H1 (cell line): ENCODE results near the gene DPYD. TPM values are rescaled to one million over a fixed set of nuclear protein-coding genes. Genes with fewer than 3 reads are reported as not detected.

Source experiments
- CTCF ChIA-PET: fragments of 300-600 bp; sonication (Branson Sonifier 250); formaldehyde crosslinking; loops from one replicate; lab custom pipeline; 2021; ENCODE audit not compliant: partially characterized antibody; lab: Charles Lee
- POLR2A ChIA-PET: fragments of 300-600 bp; sonication (Branson Sonifier 250); formaldehyde crosslinking; loops from one replicate; lab custom pipeline; 2021; ENCODE audit warnings: inconsistent platforms; ENCODE audit not compliant: partially characterized antibody; lab: Charles Lee
- DNase-seq, 2 experiments: peaks; one replicate each; pipeline versions ENCODE4 v3.0.0 to v3.0.0-alpha.2; 2010 to 2022; ENCODE audit warnings: low spot score in 2 of 2, low read depth in 1 of 2, mixed read lengths in 1 of 2
- FAIRE-seq: peaks from 2 replicates; lab custom pipeline; 2011; peaks lifted over from hg19 to GRCh38; lab: Jason Lieb, UNC
- H2AFZ ChIP-seq: 2 replicates; pipeline ENCODE4 v1.8.1; 2012; ENCODE audit warnings: low read length, inconsistent platforms
- H2AK5ac ChIP-seq: 2 replicates; pipeline ENCODE4 v1.6.1; 2013; ENCODE audit warnings: low read depth, low read length
- H2BK120ac ChIP-seq: replicated peaks from 2 replicates; pipeline ENCODE3; 2013; ENCODE audit warnings: low read depth, low read length, inconsistent platforms
- H2BK12ac ChIP-seq: 2 replicates; pipeline ENCODE4 v1.6.1; 2013; ENCODE audit warnings: low read depth, low read length
- H2BK15ac ChIP-seq: 2 replicates; pipeline ENCODE4 v1.6.1; 2013; ENCODE audit warnings: low read length
- H2BK20ac ChIP-seq: 2 replicates; pipeline ENCODE4 v1.6.1; 2013; ENCODE audit warnings: low read length
- H2BK5ac ChIP-seq: 2 replicates; pipeline ENCODE4 v1.6.1; 2013; ENCODE audit warnings: low read depth, low read length
- H3K14ac ChIP-seq: 2 replicates; pipeline ENCODE4 v1.6.1; 2013; ENCODE audit warnings: inconsistent platforms; ENCODE audit not compliant: insufficient read length
- H3K18ac ChIP-seq: 2 replicates; pipeline ENCODE4 v1.6.1; 2013; ENCODE audit warnings: low read length; ENCODE audit errors: extremely low read depth
- H3K23ac ChIP-seq: 2 replicates; pipeline ENCODE4 v1.6.1; 2013; ENCODE audit warnings: inconsistent platforms; ENCODE audit not compliant: insufficient read length
- H3K23me2 ChIP-seq: 2 replicates; pipeline ENCODE4 v1.6.1; 2013; ENCODE audit warnings: low read depth, low read length
- H3K27ac ChIP-seq: 2 replicates; pipeline ENCODE4 v1.6.1; 2011; ENCODE audit warnings: low read depth, low read length, inconsistent platforms
- H3K27me3 ChIP-seq, 4 experiments: replicated peaks in 1 of 4; 1 replicate in 1 of 4; 2 replicates in 3 of 4; pipeline versions ENCODE4 v1.6.1 to v1.8.1; 2011 to 2013; ENCODE audit warnings: low read length in 3 of 4, mild to moderate bottlenecking in 3 of 4, inconsistent platforms in 2 of 4, mixed read lengths in 2 of 4, moderate library complexity in 1 of 4; ENCODE audit not compliant: control insufficient read depth in 3 of 4, insufficient read depth in 3 of 4; ENCODE audit errors: extremely low read depth in 1 of 4
- H3K36me3 ChIP-seq, 4 experiments: 2 replicates each; pipeline versions ENCODE4 v1.6.1 to v1.8.1; 2011 to 2013; ENCODE audit warnings: mild to moderate bottlenecking in 4 of 4, low read length in 3 of 4, moderate library complexity in 2 of 4, control low read depth in 1 of 4, inconsistent platforms in 1 of 4; ENCODE audit not compliant: insufficient read depth in 4 of 4, control insufficient read depth in 2 of 4
- H3K4ac ChIP-seq: replicated peaks from 2 replicates; pipeline ENCODE3; 2013; ENCODE audit warnings: low read length, low read depth, mixed read lengths, inconsistent platforms; ENCODE audit not compliant: insufficient read length
- H3K4me1 ChIP-seq, 4 experiments: replicated peaks in 1 of 4; 1 replicate in 1 of 4; 2 replicates in 3 of 4; pipeline versions ENCODE4 v1.6.1 to v1.8.1; 2011 to 2013; ENCODE audit warnings: low read length in 3 of 4, inconsistent platforms in 2 of 4, mixed read lengths in 1 of 4; ENCODE audit not compliant: insufficient read depth in 4 of 4, control insufficient read depth in 3 of 4
- H3K4me2 ChIP-seq, 2 experiments: 2 replicates each; pipeline versions ENCODE4 v1.6.1 to v1.8.1; 2011 to 2013; ENCODE audit warnings: low read depth in 2 of 2, low read length in 2 of 2, control low read depth in 1 of 2, inconsistent platforms in 1 of 2, mild to moderate bottlenecking in 1 of 2; ENCODE audit not compliant: insufficient read depth in 1 of 2
- H3K4me3 ChIP-seq, 4 experiments: fragments of 200-600, 300-600 bp in 1 of 4; sonication (generic), shearing (Covaris generic), sonication (Bioruptor Twin) in 1 of 4; 2 replicates each; pipeline versions ENCODE4 v1.5.1 to v1.8.1; 2011 to 2016; ENCODE audit warnings: low read length in 4 of 4, low read depth in 3 of 4, control low read depth in 2 of 4, inconsistent platforms in 2 of 4, mild to moderate bottlenecking in 2 of 4, mixed read lengths in 1 of 4, moderate library complexity in 1 of 4; ENCODE audit not compliant: insufficient read depth in 2 of 4; ENCODE audit errors: extremely low read depth in 1 of 4
- H3K56ac ChIP-seq: replicated peaks from 2 replicates; pipeline ENCODE3; 2013; ENCODE audit warnings: low read depth, mild to moderate bottlenecking, mixed read lengths, low read length, inconsistent platforms; ENCODE audit not compliant: insufficient read length
- H3K79me1 ChIP-seq: 2 replicates; pipeline ENCODE4 v1.6.1; 2013; ENCODE audit warnings: low read depth, low read length, control low read depth
- H3K79me2 ChIP-seq, 2 experiments: 2 replicates each; pipeline versions ENCODE4 v1.6.1 to v1.8.1; 2012 to 2013; ENCODE audit warnings: low read length in 2 of 2, mild to moderate bottlenecking in 2 of 2, inconsistent platforms in 1 of 2; ENCODE audit not compliant: insufficient read depth in 2 of 2, control insufficient read depth in 1 of 2
- H3K9ac ChIP-seq, 4 experiments: replicated peaks in 1 of 4; 1 replicate in 1 of 4; 2 replicates in 3 of 4; pipeline versions ENCODE4 v1.6.1 to v1.8.1; 2011 to 2013; ENCODE audit warnings: low read depth in 3 of 4, low read length in 3 of 4, control low read depth in 2 of 4, mild to moderate bottlenecking in 2 of 4, moderate library complexity in 2 of 4, inconsistent platforms in 1 of 4; ENCODE audit errors: extremely low read depth in 1 of 4
- H3K9me3 ChIP-seq, 2 experiments: 2 replicates each; pipeline versions ENCODE4 v1.6.1 to v1.8.1; 2012 to 2013; ENCODE audit warnings: mild to moderate bottlenecking in 2 of 2, moderate library complexity in 2 of 2, control low read depth in 1 of 2, inconsistent platforms in 1 of 2, low read depth in 1 of 2, low read length in 1 of 2, mixed read lengths in 1 of 2; ENCODE audit not compliant: insufficient read depth in 2 of 2
- H4K20me1 ChIP-seq, 2 experiments: replicated peaks in 1 of 2; 2 replicates each; pipeline versions ENCODE3 to v1.8.1; 2011 to 2013; ENCODE audit warnings: inconsistent platforms in 2 of 2, low read length in 2 of 2, mild to moderate bottlenecking in 1 of 2; ENCODE audit not compliant: insufficient read depth in 2 of 2, control insufficient read depth in 1 of 2
- H4K5ac ChIP-seq: 2 replicates; pipeline ENCODE4 v1.6.1; 2013; ENCODE audit warnings: low read length, low read depth, mixed read lengths, inconsistent platforms; ENCODE audit not compliant: insufficient read length
- H4K8ac ChIP-seq: 2 replicates; pipeline ENCODE4 v1.8.0; 2013; ENCODE audit warnings: mild to moderate bottlenecking, moderate library complexity, low read length, inconsistent platforms; ENCODE audit not compliant: insufficient read depth; ENCODE audit errors: extremely low read depth
- H4K91ac ChIP-seq: replicated peaks from 2 replicates; pipeline ENCODE3; 2013; ENCODE audit warnings: low read length, mixed read lengths, inconsistent platforms; ENCODE audit not compliant: insufficient read length
- CHD1 ChIP-seq: IDR thresholded peaks from 2 replicates; pipeline ENCODE4 v1.6.1; 2012; ENCODE audit warnings: low read depth, low read length, improper control_type of control experiment
- EP300 ChIP-seq, 2 experiments: IDR thresholded peaks; 1 replicate in 1 of 2; 2 replicates in 1 of 2; pipeline ENCODE4 v1.6.1; 2011 to 2012; ENCODE audit warnings: low read depth in 2 of 2, low read length in 2 of 2, mild to moderate bottlenecking in 2 of 2, borderline replicate concordance in 1 of 2, inconsistent platforms in 1 of 2, moderate library complexity in 1 of 2
- NANOG ChIP-seq: IDR thresholded peaks from 2 replicates; pipeline ENCODE4 v1.6.1; 2011; ENCODE audit warnings: low read length, low read depth, mild to moderate bottlenecking, inconsistent platforms; ENCODE audit not compliant: insufficient read depth, poor library complexity, severe bottlenecking
- POLR2AphosphoS5 ChIP-seq: IDR thresholded peaks from 2 replicates; pipeline ENCODE4 v1.6.1; 2011; ENCODE audit warnings: low read depth, low read length
- POU5F1 ChIP-seq: IDR thresholded peaks from 2 replicates; pipeline ENCODE4 v1.6.1; 2011; ENCODE audit warnings: low read depth, mild to moderate bottlenecking, low read length, moderate library complexity
- SP4 ChIP-seq: IDR thresholded peaks from 2 replicates; pipeline ENCODE4 v1.6.1; 2012; ENCODE audit warnings: low read length, inconsistent platforms
- SUZ12 ChIP-seq: fragments of 200-600 bp; sonication (generic); IDR thresholded peaks from 2 replicates; pipeline ENCODE4 v1.6.1; 2012; ENCODE audit warnings: mild to moderate bottlenecking, inconsistent platforms, low read length, moderate library complexity, mixed read lengths
- WGBS, 2 experiments: shearing (Covaris generic) in 1 of 2; methylation state at CpG; one replicate each; pipeline versions ENCODE4 v1.1.6 to v1.1.7; 2013 to 2015; ENCODE audit warnings: low lambda C conversion rate in 2 of 2, mixed read lengths in 2 of 2, inconsistent platforms in 1 of 2, low coverage in 1 of 2, missing lambda C conversion rate in 1 of 2; ENCODE audit not compliant: insufficient replicate concordance in 2 of 2, insufficient coverage in 1 of 2, insufficient read length in 1 of 2; ENCODE audit errors: extremely low coverage in 1 of 2, missing lambda C conversion rate in 1 of 2; 5-methylcytosine and 5-hydroxymethylcytosine counted together
- polyA plus RNA-seq, 7 experiments: library from polyadenylated mRNA; depleted of rRNA in 3 of 7; stranded (reverse) in 5 of 7; unstranded in 2 of 7; fragments of >200 nt in 5 of 7; fragments of 200-250 nt in 2 of 7; gene quantifications; 1 replicate in 5 of 7; 2 replicates in 1 of 7; 4 replicates in 1 of 7; pipeline versions ENCODE4 v1.2.1 to v1.2.3, GENCODE V29; 2011 to 2013; ENCODE audit warnings: missing spikeins in 2 of 7, mixed read lengths in 2 of 7
- total RNA-seq: library from RNA; stranded (reverse); fragmentation: NEBNext Ultra II Directional; extraction: Animal tissue kit (Norgen Biotek cat#: 25700); gene quantifications from 2 replicates; pipeline ENCODE4 v1.2.1, GENCODE V29; 2021
- TF ChIP-seq, protein P1 (sequence below): IDR thresholded peaks from 2 replicates; pipeline ENCODE4 v1.6.1; 2012; ENCODE audit warnings: inconsistent platforms

DPYD gene
- total and polyA plus RNA-seq, 2 of the 8 experiments (the other 6 are each of a cell fraction or from before 2014, with no cell fraction given) = 0.29 to 0.73 TPM

DNA sequence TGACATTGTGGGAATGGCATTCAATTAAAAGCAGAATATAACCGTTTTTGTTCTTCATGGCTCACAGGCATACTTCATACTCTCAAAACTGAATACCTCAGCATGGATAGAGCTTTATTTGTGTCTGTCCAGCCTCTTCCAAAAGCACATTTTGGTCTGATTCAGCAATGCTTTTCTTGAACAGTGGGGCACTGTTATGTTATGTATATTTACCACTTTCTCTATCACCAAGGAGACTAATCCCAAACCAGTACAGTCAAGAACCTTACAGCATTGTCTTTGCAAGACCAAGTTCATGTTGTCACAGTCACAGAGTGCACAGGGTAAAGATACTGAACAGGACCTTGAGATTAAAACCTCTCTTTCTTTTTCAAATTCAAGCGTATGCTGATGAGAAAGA, 616.5 kb downstream of the DPYD start:
- Histone ChIP-seq H3K36me3 (no peaks in the 10 kb centered on the region), H3K27ac (no peak overlapping the region), H2BK5ac (no peak overlapping the region), H4K20me1 (no peaks in the 10 kb centered on the region), H3K9me3 (no peaks in the 10 kb centered on the region), H3K18ac (no peak overlapping the region), H3K56ac (no peak overlapping the region), H3K27me3 (no peaks in the 10 kb centered on the region), H3K14ac (no peak overlapping the region), H3K4me2 (no peak overlapping the region), H3K4me1 (0 out of 7 replicates have a peak, but pooled peaks cover 0 to 3% (median 0%) of the 10 kb centered on the region in 4 experiments), H2BK20ac (no peak overlapping the region), H3K4ac (no peak overlapping the region), H3K79me2 (no peaks in the 10 kb centered on the region), H3K79me1 (no peaks in the 10 kb centered on the region), H2BK15ac (no peak overlapping the region), H4K5ac (no peak overlapping the region), H4K91ac (no peak overlapping the region), H3K4me3 (no peak overlapping the region), H2AFZ (no peak overlapping the region), H4K8ac (no peak overlapping the region), H2BK12ac (no peak overlapping the region), H3K23ac (no peak overlapping the region), H2AK5ac (no peak overlapping the region), H3K9ac (no peak overlapping the region), H2BK120ac (no peak overlapping the region), H3K23me2 (no peaks in the 10 kb centered on the region)
- 87% methylated on average over 2 of the region's 2 CpGs; no CpG with 5 or more reads in 1 of the 2 experiments for WGBS, 2 experiments
- no peak for FAIRE-seq
- ChIA-PET POLR2A (no interaction called here), CTCF (interaction anchor here (0.7 kb wide), 1 partner anchor 157 kb away, joined by 3 read pairs; no protein-coding TSS in a partner anchor)
- DNase-seq = no peak
- TF ChIP-seq NANOG (no peak), POU5F1 (no peak), EP300 (IDR thresholded peaks at IDR 0.05; ENCODE audit: borderline replicate concordance in 1 of 2, low read depth in 2 of 2, low read length in 2 of 2) (no peak), CHD1 (no peak), SP4 (no peak), POLR2AphosphoS5 (no peak), SUZ12 (no peak)
- TF ChIP-seq, protein P1, sequence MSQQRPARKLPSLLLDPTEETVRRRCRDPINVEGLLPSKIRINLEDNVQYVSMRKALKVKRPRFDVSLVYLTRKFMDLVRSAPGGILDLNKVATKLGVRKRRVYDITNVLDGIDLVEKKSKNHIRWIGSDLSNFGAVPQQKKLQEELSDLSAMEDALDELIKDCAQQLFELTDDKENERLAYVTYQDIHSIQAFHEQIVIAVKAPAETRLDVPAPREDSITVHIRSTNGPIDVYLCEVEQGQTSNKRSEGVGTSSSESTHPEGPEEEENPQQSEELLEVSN = no peak
